Measurements from ENCODE around the gene BCAS3. TPM values are rescaled to one million over a fixed set of nuclear protein-coding genes. Genes with fewer than 3 reads are reported as not detected.
A peak's percentile ranks its signal among the peaks of the same experiment; 100 is the strongest.

Gene BCAS3
- polyA plus RNA-seq, 3 donors = 10.3 to 19.1 (median 14.7) TPM

DNA sequence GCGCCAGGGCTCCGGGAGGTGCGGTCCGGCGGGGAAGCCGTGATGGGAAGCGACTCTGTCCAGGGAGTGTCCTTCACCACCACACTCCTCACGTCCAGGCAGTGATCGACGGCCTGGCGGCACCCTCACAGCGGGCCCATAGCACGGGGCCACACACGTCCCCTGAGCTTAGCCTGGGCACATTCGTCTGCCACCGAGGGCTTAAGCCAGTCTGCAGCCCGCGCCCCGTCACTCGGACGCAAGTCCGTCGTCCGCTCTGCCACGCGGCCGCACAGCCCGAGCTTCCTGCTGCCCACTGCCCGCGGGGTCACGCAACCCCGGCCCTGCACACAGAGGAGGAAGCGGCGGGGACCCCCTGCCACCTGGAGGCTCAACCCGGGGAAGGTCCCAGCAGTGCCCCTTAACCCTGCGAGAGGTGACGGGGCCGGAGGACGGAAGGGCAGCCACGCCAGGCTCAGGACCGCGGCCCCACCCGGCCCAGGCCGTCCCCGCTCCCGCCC, 719.0 kb downstream of the BCAS3 start:
- H4K20me1 ChIP-seq (ENCODE audit: insufficient read depth, low read length) = no peaks in the 10 kb centered on the region
- peaks cover 6 to 31% of the 10 kb centered on the region in 2 donors for H3K4me1 ChIP-seq (ENCODE audit: control insufficient read depth in 1 of 2, insufficient read depth in 2 of 2, low read length in 2 of 2)
- TF ChIP-seq, protein P1, sequence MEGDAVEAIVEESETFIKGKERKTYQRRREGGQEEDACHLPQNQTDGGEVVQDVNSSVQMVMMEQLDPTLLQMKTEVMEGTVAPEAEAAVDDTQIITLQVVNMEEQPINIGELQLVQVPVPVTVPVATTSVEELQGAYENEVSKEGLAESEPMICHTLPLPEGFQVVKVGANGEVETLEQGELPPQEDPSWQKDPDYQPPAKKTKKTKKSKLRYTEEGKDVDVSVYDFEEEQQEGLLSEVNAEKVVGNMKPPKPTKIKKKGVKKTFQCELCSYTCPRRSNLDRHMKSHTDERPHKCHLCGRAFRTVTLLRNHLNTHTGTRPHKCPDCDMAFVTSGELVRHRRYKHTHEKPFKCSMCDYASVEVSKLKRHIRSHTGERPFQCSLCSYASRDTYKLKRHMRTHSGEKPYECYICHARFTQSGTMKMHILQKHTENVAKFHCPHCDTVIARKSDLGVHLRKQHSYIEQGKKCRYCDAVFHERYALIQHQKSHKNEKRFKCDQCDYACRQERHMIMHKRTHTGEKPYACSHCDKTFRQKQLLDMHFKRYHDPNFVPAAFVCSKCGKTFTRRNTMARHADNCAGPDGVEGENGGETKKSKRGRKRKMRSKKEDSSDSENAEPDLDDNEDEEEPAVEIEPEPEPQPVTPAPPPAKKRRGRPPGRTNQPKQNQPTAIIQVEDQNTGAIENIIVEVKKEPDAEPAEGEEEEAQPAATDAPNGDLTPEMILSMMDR (IDR thresholded peaks at IDR 0.05) = no peak
- no peak overlapping the region for H3K27ac ChIP-seq (ENCODE audit: low read depth in 1 of 2, low read length in 2 of 2)
- DNase-seq = no peak
- H3K9me3 Mint-ChIP-seq = peaks cover 0 to 19% (median 8%) of the 10 kb centered on the region in 7 donors
- H3K27me3 Mint-ChIP-seq (ENCODE audit: low read depth in 3 of 3) = peaks cover 61 to 88% (median 65%) of the 10 kb centered on the region in 3 donors
- H3K4me1 Mint-ChIP-seq = peaks cover 23% of the 10 kb centered on the region
- no peak overlapping the region for H3K9ac ChIP-seq (ENCODE audit: insufficient read depth, low read length, poor library complexity, severe bottlenecking)
- peaks cover 42 to 71% of the 10 kb centered on the region in 2 donors for H3K27me3 ChIP-seq (ENCODE audit: control insufficient read depth in 2 of 2, insufficient read depth in 2 of 2, low read length in 2 of 2)
- no peak overlapping the region for H3K4me2 ChIP-seq (replicated peaks; ENCODE audit: extremely low read depth, low read length, poor library complexity, severe bottlenecking)
- no peak overlapping the region for H3K4me3 ChIP-seq (replicated peaks in 1 of 3; ENCODE audit: low read depth in 2 of 3, low read length in 3 of 3)
- intact Hi-C loops (cut with micrococcal nuclease) = loop anchor here (10.0 kb wide), 2 partner anchors 392 to 672 kb away; no protein-coding TSS in a partner anchor
- H3K27ac Mint-ChIP-seq = no peak overlapping the region
- H3K36me3 ChIP-seq (replicated peaks in 1 of 2; ENCODE audit: control insufficient read depth in 1 of 2, insufficient read depth in 2 of 2, low read length in 2 of 2) = no peaks in the 10 kb centered on the region
- WGBS (ENCODE audit: insufficient coverage) = 7% methylated on average over 46 of the region's 46 CpGs
- H2AFZ ChIP-seq (ENCODE audit: insufficient read depth, low read depth, low read length, poor library complexity, severe bottlenecking) = no peak overlapping the region
- no peaks in the 10 kb centered on the region for H3K79me2 ChIP-seq (ENCODE audit: insufficient read depth, low read length)
- peaks cover 9 to 19% of the 10 kb centered on the region in 2 donors for H3K36me3 Mint-ChIP-seq
- peak overlapping the region in 1 of 2 donors; percentile 11 for H3K4me3 Mint-ChIP-seq
- H3K9me3 ChIP-seq (replicated peaks in 1 of 2; ENCODE audit: control insufficient read depth in 1 of 2, insufficient read depth in 1 of 2, low read length in 2 of 2) = peaks cover 0 to 22% of the 10 kb centered on the region in 2 donors

DNA sequence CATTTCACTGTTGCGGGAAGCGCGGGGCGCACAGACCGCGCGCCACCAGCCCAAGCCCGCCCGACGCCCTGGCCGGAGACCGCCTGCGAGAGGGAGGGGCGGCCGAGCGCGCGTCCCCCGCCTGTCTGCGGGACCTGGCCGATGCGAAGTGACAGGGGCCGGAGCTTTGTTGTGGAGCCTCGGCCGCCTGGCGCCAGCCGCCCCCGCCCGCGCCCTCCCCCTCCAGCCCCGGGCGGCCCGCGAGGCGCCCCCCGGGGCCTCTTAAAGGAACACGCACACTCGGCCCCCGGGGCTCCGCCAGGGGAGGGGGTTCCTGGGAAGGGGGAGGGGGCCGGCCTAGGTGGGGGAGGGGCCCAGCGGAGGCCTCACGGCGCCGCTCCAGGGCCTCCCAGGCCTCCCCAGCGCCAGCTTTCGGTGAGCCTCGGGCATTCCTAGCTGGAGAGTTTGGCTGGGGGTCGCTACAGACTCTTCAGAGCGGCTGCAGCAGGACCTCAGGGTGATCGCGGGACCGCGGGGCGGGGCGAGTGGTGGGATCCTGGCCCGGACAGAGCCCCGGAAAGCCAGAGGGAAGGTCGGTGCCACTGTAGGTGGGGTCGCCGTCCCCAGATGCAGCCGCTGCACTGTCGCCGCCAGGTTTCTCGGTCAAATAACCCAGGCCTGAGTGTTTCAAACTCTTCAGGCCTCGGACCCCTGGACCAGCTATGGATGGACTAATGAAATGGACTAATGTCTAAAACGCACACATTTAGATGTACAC, 719.6 kb downstream of the BCAS3 start:
- Histone ChIP-seq H3K4me3 (replicated peaks in 1 of 3; ENCODE audit: low read depth in 2 of 3, low read length in 3 of 3) (no peak overlapping the region), H3K4me1 (ENCODE audit: control insufficient read depth in 1 of 2, insufficient read depth in 2 of 2, low read length in 2 of 2) (peaks cover 6 to 31% of the 10 kb centered on the region in 2 donors), H3K36me3 (replicated peaks in 1 of 2; ENCODE audit: control insufficient read depth in 1 of 2, insufficient read depth in 2 of 2, low read length in 2 of 2) (no peaks in the 10 kb centered on the region), H2AFZ (ENCODE audit: insufficient read depth, low read depth, low read length, poor library complexity, severe bottlenecking) (no peak overlapping the region), H3K4me2 (replicated peaks; ENCODE audit: extremely low read depth, low read length, poor library complexity, severe bottlenecking) (no peak overlapping the region), H3K9me3 (replicated peaks in 1 of 2; ENCODE audit: control insufficient read depth in 1 of 2, insufficient read depth in 1 of 2, low read length in 2 of 2) (peaks cover 0 to 26% of the 10 kb centered on the region in 2 donors), H3K9ac (ENCODE audit: insufficient read depth, low read length, poor library complexity, severe bottlenecking) (no peak overlapping the region), H3K27ac (ENCODE audit: low read depth in 1 of 2, low read length in 2 of 2) (no peak overlapping the region), H4K20me1 (ENCODE audit: insufficient read depth, low read length) (no peaks in the 10 kb centered on the region), H3K79me2 (ENCODE audit: insufficient read depth, low read length) (no peaks in the 10 kb centered on the region), H3K27me3 (ENCODE audit: control insufficient read depth in 2 of 2, insufficient read depth in 2 of 2, low read length in 2 of 2) (peaks cover 46 to 77% of the 10 kb centered on the region in 2 donors)
- Mint-ChIP-seq H3K4me3 (peak overlapping the region in 1 of 2 donors; percentile 92), H3K27ac (no peak overlapping the region), H3K4me1 (peaks cover 24% of the 10 kb centered on the region), H3K36me3 (peaks cover 9 to 19% of the 10 kb centered on the region in 2 donors), H3K27me3 (ENCODE audit: low read depth in 3 of 3) (peaks cover 67 to 90% (median 71%) of the 10 kb centered on the region in 3 donors), H3K9me3 (peaks cover 0 to 19% (median 8%) of the 10 kb centered on the region in 7 donors)
- intact Hi-C loops (cut with micrococcal nuclease) = loop anchor here (10.0 kb wide), 2 partner anchors 392 to 672 kb away; no protein-coding TSS in a partner anchor
- WGBS (ENCODE audit: insufficient coverage) = 2% methylated on average over 53 of the region's 67 CpGs
- no peak for DNase-seq
- TF ChIP-seq, protein P1 (IDR thresholded peaks at IDR 0.05) = no peak

Data from CD14-positive monocyte (primary cell).